ENCODE measurements around the gene FBXO44.
A peak's percentile ranks its signal among the peaks of the same experiment; 100 is the strongest.

The FBXO44 gene

DNA sequence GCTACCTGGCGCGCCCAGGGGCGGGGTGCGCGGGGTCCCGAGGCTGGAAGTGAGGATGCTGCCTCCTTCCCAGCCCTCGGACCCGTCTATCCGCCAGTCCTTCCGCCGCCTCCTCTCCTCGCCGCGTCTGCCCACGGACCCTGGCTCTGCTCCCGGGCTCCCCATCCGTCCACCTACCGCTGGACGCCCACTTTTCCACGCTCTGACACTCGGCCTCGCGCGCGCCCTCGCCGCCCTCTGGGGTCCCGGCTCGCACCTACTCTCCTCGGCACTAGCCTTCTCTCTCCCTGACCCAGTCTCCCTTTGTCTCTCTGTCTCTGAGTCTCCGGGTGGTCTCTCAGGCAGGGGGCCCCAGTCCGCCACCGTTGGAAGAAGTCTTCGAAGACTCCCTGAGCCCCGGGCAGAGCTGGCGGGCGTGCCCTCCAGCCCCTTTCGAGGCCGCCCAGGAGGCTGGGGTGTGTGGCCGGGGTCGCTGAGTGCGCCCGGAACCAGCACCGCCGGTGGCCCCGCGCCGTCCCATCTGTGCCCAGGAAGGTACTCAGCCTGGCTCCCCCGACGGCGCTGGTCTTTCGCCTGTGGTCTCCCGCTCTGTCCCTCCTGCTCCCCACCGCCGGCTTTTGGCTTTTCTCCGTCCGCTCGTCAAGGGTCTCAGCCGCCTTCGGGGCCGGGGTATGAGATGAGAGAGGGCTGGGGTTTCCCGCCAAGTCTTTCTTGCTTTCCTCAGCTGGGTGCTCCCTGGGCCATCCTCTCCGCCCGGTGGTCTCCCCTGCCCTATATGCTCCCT lies 37.4 kb downstream of the FBXO44 start:
- no peak for DNase-seq

DNA sequence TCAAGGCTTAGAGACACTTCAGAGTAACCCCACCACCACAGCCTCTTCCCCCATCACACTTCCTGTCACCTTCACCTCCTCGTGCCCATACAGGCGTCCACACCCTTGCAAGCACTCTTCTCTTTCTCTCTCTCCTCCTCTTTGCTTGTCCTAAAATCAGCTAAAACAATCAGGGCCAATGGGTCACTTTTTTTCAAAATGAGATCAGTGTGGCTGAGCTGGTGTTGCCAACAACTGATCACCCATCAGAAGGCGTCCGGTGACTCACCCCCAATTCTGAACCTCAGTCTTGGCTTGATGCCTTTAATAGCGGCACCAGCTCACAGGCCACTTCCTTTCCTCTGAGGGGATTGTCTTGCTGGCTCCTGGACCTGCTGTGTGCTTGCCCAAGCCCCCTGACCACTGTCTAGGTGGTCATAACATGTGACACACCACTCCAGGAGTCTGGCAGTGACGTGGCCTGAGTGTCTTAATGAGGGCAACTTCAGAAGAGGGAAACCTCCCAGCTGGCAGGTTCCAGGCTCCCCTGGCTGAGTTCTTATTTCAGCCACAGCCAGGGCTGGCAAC lies 38.4 kb downstream of the FBXO44 start:
- DNase-seq = no peak

DNA sequence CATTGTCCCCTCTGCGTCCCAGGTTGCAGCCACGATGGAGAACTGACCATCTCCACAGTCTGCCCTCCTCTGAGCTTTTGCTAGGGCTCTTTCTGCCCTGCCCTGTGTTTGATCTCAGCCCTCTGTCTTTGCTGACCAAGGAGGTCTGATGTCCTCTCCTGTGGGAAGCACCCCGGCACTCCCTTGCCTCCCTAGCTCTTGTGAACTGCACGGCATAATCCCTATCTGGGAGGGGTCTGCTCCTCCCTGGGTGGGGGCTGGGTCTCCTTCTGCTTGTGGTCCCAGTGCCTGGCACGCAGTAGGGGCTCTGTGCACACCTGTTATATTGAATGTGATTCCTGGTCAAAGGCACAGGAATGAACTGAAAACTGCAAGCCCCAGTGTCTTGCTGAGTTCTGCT lies 39.2 kb downstream of the FBXO44 start:
- no peak for DNase-seq

DNA sequence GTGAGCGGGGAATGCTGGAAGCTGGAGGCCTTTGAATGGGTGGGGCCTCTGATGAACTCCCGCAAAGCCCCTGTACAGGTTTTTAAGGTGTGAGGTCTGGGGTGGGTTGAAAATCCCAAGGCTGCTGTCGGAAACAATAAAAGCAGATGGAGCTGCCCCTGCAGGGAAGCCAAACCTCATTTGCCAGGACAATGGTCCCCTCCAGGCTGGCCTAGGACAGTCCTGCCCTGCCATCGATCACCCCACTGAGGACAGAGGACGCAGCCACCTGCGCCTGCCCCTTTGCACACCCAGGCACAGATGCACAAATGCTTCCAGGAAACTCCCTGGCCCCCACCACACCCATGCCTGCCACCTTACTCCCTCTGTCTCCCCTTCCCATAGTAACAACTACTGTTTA lies 41.2 kb downstream of the FBXO44 start:
- DNase-seq = no peak

DNA sequence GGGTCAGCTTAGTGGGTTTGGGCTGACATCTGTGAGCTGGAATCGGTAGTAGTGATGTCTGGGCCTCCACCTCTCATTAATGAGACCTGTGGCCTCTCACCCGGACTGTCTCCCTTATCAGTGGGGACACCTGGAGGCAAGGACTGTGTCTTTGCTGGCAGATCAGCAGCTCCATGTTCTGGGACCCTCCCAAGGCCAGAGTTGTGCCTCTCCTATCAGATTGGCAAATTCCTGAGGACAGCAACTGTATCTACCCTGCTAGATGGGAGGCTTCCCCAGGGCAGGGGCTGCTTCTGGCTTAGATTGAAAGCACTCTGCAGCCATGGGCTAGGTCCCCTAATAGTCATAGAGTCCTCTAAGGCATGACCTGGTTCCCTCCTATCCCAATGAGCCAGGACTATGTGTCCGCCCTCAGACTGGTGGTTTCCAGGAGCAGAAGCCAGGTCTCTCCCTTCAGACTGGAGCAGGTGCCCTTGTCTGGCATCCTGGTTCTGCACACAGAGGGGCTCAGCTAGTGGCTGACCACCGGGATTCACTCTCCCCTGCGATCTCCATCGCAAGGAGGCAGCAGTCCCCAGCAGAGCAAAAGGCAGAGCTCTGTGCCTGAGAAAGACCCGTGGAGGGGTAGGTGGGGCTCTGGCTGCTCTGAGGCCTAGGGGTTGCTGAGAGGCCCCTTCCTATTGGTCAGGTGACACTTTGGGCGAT lies 42.7 kb downstream of the FBXO44 start:
- DNase-seq = no peak

GRCh38 chr1:11697893-11698210 lies 43.2 kb downstream of the FBXO44 start:
- no peak for DNase-seq

GRCh38 chr1:11700601-11701467 lies 46.2 kb downstream of the FBXO44 start:
- peak; percentile 93 for DNase-seq

DNA sequence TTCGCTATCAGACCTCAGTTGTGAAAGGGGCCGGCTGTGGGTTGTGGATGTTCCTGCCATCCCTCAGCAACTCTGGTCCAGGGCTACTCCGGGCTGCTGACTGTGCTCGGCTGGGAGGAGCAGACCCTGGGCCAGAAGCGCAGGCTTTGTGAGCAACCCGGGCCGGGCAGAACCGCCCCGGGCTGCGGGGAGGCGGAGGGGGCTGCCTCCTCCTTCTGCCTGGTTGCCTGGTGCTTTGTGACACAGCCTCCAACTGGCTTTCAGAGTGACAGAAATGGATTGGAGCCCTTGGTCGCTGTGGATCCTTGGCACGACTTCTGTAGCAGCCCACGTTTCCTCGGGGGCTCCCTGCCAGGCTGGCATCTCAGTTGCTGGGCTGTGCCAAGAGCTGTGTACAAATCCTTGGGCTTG lies 46.9 kb downstream of the FBXO44 start:
- DNase-seq = peak; percentile 31

- no peak for DNase-seq
These were observed 47.5 kb downstream of the FBXO44 start for GRCh38 chr1:11701981-11702803.

GRCh38 chr1:11703357-11704193 lies 48.9 kb downstream of the FBXO44 start:
- no peak for DNase-seq

DNA sequence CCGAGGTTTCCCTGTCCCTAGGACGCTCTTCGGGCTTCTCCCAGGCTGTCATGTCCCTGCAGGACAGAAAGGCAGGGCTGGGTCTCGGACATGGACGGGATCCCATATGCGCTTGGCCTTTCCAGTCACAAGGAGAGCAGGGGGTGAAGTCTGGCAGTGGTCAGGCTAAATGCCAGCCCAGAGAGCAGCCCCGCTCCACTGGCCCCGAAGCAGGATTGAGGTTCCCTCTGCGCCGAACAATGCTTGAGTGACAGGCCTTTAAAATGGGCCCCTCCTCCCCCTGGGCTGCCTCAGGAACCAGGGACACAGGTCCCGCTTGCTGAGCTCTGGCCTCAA lies 49.5 kb downstream of the FBXO44 start:
- no peak for DNase-seq

- no peak for DNase-seq
These were observed 50.2 kb downstream of the FBXO44 start for GRCh38 chr1:11704691-11705475.

DNA sequence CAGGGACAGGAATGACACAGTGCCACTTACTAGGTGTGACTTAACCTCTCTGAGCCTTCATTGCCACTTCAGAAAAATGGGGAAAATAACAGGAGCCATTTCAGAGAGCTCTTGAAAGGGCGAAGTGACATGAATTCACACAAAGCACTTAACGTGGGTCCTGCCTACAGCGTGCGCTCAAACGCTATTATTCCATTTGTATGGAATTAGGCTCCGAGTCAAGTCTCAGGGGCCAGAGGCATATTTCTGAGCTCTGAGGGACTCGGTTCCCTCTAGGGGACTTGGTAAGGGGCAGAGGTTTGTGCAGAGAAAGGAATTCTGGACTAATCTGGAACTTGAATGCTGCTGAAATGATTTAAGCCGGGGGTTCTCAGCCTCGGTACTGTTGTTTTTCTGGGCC lies 50.9 kb downstream of the FBXO44 start:
- DNase-seq = no peak

- no peak for DNase-seq
These were observed 51.6 kb downstream of the FBXO44 start for GRCh38 chr1:11706292-11706691.

DNA sequence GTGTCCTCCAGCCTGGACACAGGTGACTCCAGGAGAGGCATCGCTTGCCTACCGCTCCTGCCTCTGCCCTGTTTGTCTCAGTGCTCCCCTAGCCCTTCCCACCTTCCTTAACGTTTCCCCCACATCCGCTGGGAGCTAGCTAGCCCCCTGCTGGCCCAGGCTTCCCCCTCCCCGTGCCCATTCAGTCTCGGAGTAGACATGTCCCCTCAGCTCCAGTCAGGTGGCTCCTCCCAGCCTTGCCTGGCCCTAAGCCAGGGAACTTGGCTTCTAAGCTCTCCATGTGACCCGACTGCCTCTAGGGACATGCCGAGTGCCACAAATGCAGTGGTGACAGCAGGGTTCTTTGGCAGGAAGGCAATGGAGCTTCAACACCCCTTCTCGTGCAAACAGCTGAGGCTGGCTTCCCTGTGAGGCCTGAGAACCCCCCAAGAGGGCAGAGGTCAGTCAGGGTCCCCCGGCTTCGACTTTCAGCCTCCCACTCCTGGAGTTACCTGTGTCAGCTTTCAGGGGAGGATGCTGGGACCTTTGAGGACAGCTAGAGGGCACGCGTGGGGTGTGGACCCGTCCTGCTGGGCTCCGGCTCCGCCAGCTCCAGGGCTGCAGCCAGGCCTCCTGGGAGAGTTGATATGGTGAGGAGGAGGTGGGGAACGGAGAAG lies 53.1 kb downstream of the FBXO44 start:
- peak; percentile 98 for DNase-seq

DNA sequence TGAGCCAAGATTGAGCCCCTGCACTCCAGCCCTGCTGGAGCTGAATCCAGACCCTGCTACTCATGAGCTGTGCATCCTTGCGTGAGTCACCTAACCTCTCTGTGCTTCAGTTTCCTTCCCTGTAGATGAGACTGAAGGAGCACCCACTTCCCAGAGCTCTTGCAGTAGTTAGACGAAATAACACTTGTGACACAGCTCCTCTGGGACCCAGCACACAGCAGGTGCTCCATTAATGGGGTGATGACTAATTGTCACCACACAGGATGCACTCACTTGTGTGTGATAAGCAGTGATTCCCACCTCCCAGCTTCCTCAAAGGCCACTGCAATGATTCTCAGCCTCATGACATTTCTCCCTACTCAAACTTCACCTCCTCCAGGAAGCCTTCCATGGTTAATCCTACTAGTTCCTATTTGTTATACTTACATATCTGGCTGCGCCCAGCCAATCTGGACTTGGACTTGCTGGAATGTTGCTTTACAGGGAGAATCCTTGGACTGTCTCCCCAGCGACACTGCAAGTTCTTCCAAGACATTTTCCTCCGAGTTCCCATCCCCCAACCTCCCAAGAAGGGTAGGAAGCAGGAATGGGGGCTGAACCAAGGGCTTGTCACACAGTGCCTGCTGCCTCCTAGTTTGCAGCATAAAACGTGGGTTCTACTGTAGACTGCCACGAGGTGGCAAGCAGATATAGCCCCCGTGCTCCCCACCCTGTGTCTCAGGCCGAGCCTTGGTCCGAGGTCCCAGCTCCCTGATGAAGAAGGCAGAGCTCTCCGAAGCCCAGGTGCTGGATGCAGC lies 54.1 kb downstream of the FBXO44 start:
- DNase-seq = no peak

GRCh38 chr1:11711490-11711889 lies 56.8 kb downstream of the FBXO44 start:
- no peak for DNase-seq

GRCh38 chr1:11712285-11712684 lies 57.6 kb downstream of the FBXO44 start:
- no peak for DNase-seq

Data from NCI-H2171 (cell line).